ENCODE data around the gene TOMM6.

The TOMM6 gene

DNA sequence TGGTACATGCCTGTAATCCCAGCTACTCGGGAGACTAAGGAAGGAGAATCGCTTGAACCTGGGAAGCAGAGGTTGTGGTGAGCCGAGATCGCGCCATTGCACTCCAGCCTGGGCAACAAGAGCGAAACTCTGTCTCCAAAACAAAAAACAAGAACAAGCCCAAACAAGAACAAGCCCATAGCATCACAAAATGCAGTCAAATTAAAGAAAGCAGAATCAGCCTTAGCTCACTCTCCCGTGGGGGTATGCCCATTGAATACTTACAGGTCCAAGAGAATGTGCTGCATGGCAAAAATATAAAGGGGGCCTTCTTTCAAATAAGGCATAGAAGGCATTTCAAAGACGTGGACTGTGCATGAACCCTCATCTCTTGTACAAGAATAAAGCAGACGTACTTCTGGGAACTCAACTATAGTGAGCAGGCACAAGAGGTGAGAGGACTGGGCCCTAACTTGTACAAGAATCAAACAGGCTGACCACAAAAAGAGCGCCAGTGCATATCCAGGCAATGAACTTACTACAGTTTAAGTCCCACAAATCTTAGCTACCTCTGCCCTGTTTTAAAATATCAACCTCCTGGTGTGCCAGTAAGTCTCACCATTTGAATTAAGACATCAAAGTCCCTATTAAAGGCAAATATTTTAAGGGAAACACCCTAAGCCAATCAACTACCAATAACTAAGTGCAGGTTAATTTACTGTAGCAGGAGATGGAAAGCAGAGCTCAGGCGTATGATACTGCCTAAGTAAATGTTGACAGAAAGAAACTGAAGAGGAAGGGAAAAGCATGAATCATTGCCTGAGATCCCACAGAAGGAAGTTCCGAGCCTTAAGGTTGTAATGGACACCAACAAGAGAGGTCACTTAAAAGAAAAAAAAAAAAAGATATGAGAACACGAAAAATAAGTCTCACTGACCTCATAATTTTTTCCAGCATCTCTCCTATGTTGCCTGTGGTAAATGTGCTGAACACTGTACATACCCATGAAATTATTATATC lies 37.4 kb downstream of the TOMM6 start:
- DNase-seq, result no peak

DNA sequence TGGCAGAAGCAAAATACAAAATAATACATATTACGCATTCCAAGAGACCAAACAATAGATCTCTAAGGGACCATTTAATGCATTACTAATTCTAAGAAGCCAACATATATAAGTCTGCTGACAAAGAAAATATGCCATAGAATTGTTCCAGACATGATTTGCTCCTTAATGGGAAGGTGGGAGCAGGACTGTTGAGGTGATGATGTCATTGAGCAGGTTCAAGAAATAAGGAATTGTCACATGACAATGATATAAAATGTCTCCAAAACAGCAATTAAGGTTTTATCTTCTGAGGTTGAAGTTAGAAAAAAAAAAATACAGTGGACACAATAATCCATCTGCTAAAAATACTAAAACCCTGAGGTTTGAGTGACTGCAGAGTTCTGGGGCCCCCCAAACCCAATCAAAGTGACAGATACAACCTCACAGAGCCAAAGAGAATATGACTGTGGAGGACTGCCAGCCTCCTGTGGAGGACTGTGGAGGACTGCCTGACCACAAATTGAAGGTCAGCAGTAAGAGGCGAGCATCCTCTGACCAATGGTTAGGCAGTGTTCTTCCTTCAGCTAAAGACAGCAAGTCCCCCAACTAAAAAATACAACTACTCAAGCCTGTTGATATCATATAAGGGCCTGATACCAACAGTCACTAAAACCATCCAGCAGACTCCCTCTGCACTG lies 39.0 kb downstream of the TOMM6 start:
- DNase-seq, result no peak

DNA sequence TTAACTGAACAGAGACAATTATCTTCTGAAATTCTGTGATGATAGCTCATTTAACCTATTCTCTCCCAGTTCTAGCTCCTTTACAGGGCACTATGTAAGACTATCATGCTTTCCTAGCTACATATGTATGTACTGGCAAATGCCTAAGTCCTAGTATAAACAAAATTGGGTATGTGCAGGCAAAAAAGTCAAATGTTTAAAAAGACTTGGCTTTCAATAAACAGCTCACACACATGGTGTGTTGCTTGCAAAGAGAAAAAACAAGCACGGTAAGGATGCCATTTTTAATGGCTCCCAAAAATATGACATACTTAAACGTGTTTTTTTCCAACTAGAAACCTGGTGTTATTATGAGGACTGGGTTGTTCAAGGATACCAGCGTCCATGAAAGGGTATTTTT lies 44.8 kb downstream of the TOMM6 start:
- no peak for DNase-seq

DNA sequence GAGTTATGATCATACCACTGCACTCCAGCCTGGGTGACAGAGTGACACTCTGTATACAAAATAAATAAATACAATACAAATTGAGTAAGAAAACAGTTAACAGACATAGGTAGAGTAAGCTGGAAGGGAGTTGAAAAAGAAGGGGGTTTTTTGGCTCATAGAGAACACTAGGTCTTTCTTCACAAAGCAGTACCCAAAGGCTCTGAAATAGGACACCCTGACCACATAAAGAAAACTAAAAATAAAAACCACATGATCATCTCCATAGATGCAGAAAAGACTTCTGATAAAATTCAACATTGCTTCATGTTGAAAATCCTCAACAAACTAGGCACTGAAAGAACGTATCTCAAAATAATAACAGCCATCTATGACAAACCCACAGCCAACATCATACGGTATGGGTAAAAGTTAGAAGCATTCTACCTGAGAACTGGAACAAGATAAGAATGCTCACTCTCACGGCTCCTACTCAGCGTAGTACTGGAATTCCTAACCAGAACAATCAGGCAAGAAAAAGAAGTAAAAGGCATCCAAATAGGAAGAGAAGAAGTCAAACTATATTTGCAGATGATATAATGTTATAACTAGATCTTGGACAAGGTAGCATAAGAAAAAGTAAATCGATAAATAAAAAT lies 48.6 kb downstream of the TOMM6 start:
- no peak for DNase-seq

DNA sequence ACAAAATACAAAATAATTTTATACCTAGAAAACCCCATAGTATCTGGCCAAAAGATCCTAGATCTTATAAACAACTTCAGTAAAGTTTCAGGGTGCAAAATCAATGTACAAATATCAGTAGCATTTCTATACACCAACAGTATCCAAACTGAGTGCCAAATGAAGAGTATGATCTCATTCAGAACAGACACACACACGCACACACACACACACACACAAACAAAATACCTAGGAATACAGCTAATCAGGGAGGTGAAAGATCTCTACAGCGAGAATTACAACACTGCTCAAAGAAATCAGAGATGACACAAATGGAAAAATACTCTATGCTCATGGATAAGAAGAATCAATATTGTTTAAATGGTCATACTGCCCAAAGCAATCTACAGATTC lies 49.2 kb downstream of the TOMM6 start:
- DNase-seq, result no peak
